Superior temporal gyrus (tissue), 1 donor: Measurements from ENCODE around the gene KLHL13.
"Not testable (repeated sequence)": the region's sequence is repeated elsewhere in the genome, so short reads cannot be mapped to it uniquely, and the experiment has no call there.

Source experiments
- DNase-seq: peaks from one replicate; pipeline ENCODE4 v3.0.0-alpha.2; 2016; ENCODE audit errors: extremely low spot score

Gene KLHL13

GRCh38 chrX:118066867-118067515, 49.6 kb downstream of the KLHL13 start:
- DNase-seq = no peak

- no peak for DNase-seq
Observed at GRCh38 chrX:118062817-118063615, 53.6 kb downstream of the KLHL13 start.

GRCh38 chrX:118062048-118062789, 54.4 kb downstream of the KLHL13 start:
- DNase-seq = no peak

GRCh38 chrX:118058924-118059323, 57.7 kb downstream of the KLHL13 start:
- no peak for DNase-seq

GRCh38 chrX:118056870-118057269, 59.7 kb downstream of the KLHL13 start:
- DNase-seq = no peak

- DNase-seq = no peak
Observed at GRCh38 chrX:118049713-118050112, 66.9 kb downstream of the KLHL13 start.

- DNase-seq = no peak
Observed at GRCh38 chrX:118047446-118048186, 69.0 kb downstream of the KLHL13 start.

GRCh38 chrX:118039591-118039990, 77.0 kb downstream of the KLHL13 start:
- no peak for DNase-seq

GRCh38 chrX:118038614-118039365, 77.8 kb downstream of the KLHL13 start:
- no peak for DNase-seq

GRCh38 chrX:118026631-118027030, 90.0 kb downstream of the KLHL13 start:
- DNase-seq = no peak

- DNase-seq = no peak
Observed at GRCh38 chrX:118025226-118025625, 91.4 kb downstream of the KLHL13 start.

- no peak for DNase-seq
Observed at GRCh38 chrX:118024482-118024881, 92.1 kb downstream of the KLHL13 start.

- no peak for DNase-seq
Observed at GRCh38 chrX:118022753-118023152, 93.9 kb downstream of the KLHL13 start.

GRCh38 chrX:118016422-118016821, 100.2 kb downstream of the KLHL13 start:
- DNase-seq = no peak

GRCh38 chrX:118002417-118002816, 114.2 kb downstream of the KLHL13 start:
- not testable (repeated sequence) for DNase-seq

GRCh38 chrX:118000518-118000917, 116.1 kb downstream of the KLHL13 start:
- no peak for DNase-seq

GRCh38 chrX:117998171-117998570, 118.4 kb downstream of the KLHL13 start:
- DNase-seq = no peak

GRCh38 chrX:117996918-117997480, 119.6 kb downstream of the KLHL13 start:
- DNase-seq = no peak

- no peak for DNase-seq
Observed at GRCh38 chrX:117996408-117996807, 120.2 kb downstream of the KLHL13 start.

GRCh38 chrX:117995378-117995777, 121.2 kb downstream of the KLHL13 start:
- DNase-seq = no peak

- DNase-seq = no peak
Observed at GRCh38 chrX:117992192-117992723, 124.4 kb downstream of the KLHL13 start.
